ENCODE results near the gene BEND2. TPM values are rescaled to one million over a fixed set of nuclear protein-coding genes. Genes with fewer than 3 reads are reported as not detected.

Gene BEND2
- polyA plus RNA-seq, 1 of the 3 experiments (the other 2 are of a cell fraction): not detected

DNA sequence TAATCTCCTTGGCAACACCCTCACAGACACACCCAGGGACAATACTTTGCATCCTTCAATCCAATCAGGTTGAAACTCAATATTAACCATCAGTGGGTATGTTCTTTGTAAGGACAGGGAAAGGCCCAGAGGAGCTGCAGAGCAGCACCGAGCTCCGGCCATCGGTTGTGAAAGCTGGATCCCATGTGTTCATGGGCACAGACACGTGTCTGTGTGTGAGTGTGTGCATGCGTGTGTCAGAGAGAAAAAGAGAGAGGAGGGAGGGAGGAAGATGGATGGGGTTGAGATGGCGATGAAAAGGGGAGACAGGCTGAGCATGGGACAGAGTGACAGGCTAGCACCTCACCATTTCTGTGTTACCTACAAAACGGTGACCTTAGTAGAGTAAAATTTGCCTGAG lies 6.8 kb upstream of the BEND2 start (continued):
- TF ChIP-seq, protein P1, sequence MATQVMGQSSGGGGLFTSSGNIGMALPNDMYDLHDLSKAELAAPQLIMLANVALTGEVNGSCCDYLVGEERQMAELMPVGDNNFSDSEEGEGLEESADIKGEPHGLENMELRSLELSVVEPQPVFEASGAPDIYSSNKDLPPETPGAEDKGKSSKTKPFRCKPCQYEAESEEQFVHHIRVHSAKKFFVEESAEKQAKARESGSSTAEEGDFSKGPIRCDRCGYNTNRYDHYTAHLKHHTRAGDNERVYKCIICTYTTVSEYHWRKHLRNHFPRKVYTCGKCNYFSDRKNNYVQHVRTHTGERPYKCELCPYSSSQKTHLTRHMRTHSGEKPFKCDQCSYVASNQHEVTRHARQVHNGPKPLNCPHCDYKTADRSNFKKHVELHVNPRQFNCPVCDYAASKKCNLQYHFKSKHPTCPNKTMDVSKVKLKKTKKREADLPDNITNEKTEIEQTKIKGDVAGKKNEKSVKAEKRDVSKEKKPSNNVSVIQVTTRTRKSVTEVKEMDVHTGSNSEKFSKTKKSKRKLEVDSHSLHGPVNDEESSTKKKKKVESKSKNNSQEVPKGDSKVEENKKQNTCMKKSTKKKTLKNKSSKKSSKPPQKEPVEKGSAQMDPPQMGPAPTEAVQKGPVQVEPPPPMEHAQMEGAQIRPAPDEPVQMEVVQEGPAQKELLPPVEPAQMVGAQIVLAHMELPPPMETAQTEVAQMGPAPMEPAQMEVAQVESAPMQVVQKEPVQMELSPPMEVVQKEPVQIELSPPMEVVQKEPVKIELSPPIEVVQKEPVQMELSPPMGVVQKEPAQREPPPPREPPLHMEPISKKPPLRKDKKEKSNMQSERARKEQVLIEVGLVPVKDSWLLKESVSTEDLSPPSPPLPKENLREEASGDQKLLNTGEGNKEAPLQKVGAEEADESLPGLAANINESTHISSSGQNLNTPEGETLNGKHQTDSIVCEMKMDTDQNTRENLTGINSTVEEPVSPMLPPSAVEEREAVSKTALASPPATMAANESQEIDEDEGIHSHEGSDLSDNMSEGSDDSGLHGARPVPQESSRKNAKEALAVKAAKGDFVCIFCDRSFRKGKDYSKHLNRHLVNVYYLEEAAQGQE (IDR thresholded peaks at IDR 0.05; ENCODE audit: low read depth, low read length): no peak

- Histone ChIP-seq H3K4me3 (ENCODE audit: low read depth in 2 of 2, low read length in 1 of 2) (no peak overlapping the region), H3F3A (replicated peaks; ENCODE audit: insufficient read depth) (no peaks in the 10 kb centered on the region), H3K9me3 (no peaks in the 10 kb centered on the region), H2AFZ (ENCODE audit: low read depth) (no peak overlapping the region), H3K27ac (ENCODE audit: low read depth in 2 of 2, low read length in 1 of 2) (no peak overlapping the region), H3K27me3 (ENCODE audit: insufficient read depth) (no peaks in the 10 kb centered on the region), H3K4me2 (no peak overlapping the region), H4K20me1 (ENCODE audit: insufficient read depth) (no peaks in the 10 kb centered on the region), H3K9me2 (no peaks in the 10 kb centered on the region), H3K9ac (no peak overlapping the region), H3K79me2 (ENCODE audit: insufficient read depth) (no peaks in the 10 kb centered on the region), H3K4me1 (ENCODE audit: control insufficient read depth in 1 of 2, insufficient read depth in 2 of 2, low read depth in 1 of 2, low read length in 1 of 2) (no peaks in the 10 kb centered on the region), H3K36me3 (replicated peaks in 1 of 2; ENCODE audit: control insufficient read depth in 1 of 2, insufficient read depth in 2 of 2, low read length in 1 of 2) (no peaks in the 10 kb centered on the region)
- TF ChIP-seq MAX (IDR thresholded peaks at IDR 0.05; ENCODE audit: low read depth) (no peak), FOXJ3 (CRISPR knock-in tag; IDR thresholded peaks at IDR 0.05) (no peak), GATA2 (CRISPR knock-in tag; IDR thresholded peaks at IDR 0.05) (no peak), SMC3 (IDR thresholded peaks at IDR 0.05; ENCODE audit: low read depth, low read length) (peak; percentile 27; the same call in 1 of the 2 replicates), SIN3A (IDR thresholded peaks at IDR 0.05; ENCODE audit: borderline replicate concordance, low read depth, low read length) (no peak), PBX3 (IDR thresholded peaks at IDR 0.05) (no peak), RAD21 (IDR thresholded peaks at IDR 0.05; ENCODE audit: low read length) (peak; percentile 64), FOXM1 (IDR thresholded peaks at IDR 0.05; ENCODE audit: low read depth) (no peak)
- TF ChIP-seq, protein P2, sequence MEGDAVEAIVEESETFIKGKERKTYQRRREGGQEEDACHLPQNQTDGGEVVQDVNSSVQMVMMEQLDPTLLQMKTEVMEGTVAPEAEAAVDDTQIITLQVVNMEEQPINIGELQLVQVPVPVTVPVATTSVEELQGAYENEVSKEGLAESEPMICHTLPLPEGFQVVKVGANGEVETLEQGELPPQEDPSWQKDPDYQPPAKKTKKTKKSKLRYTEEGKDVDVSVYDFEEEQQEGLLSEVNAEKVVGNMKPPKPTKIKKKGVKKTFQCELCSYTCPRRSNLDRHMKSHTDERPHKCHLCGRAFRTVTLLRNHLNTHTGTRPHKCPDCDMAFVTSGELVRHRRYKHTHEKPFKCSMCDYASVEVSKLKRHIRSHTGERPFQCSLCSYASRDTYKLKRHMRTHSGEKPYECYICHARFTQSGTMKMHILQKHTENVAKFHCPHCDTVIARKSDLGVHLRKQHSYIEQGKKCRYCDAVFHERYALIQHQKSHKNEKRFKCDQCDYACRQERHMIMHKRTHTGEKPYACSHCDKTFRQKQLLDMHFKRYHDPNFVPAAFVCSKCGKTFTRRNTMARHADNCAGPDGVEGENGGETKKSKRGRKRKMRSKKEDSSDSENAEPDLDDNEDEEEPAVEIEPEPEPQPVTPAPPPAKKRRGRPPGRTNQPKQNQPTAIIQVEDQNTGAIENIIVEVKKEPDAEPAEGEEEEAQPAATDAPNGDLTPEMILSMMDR (IDR thresholded peaks at IDR 0.05): peak; percentile 47
- TF ChIP-seq, protein P3, sequence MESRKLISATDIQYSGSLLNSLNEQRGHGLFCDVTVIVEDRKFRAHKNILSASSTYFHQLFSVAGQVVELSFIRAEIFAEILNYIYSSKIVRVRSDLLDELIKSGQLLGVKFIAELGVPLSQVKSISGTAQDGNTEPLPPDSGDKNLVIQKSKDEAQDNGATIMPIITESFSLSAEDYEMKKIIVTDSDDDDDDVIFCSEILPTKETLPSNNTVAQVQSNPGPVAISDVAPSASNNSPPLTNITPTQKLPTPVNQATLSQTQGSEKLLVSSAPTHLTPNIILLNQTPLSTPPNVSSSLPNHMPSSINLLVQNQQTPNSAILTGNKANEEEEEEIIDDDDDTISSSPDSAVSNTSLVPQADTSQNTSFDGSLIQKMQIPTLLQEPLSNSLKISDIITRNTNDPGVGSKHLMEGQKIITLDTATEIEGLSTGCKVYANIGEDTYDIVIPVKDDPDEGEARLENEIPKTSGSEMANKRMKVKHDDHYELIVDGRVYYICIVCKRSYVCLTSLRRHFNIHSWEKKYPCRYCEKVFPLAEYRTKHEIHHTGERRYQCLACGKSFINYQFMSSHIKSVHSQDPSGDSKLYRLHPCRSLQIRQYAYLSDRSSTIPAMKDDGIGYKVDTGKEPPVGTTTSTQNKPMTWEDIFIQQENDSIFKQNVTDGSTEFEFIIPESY (IDR thresholded peaks at IDR 0.05; ENCODE audit: borderline replicate concordance, low read depth): no peak
- TF ChIP-seq, protein P4, sequence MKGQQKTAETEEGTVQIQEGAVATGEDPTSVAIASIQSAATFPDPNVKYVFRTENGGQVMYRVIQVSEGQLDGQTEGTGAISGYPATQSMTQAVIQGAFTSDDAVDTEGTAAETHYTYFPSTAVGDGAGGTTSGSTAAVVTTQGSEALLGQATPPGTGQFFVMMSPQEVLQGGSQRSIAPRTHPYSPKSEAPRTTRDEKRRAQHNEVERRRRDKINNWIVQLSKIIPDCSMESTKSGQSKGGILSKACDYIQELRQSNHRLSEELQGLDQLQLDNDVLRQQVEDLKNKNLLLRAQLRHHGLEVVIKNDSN (IDR thresholded peaks at IDR 0.05; ENCODE audit: borderline replicate concordance, low read depth): no peak
- ChIA-PET POLR2A (no interaction called here), CTCF (interaction anchor here (0.7 to 3.1 kb wide), 9 partner anchors 15 to 465 kb away, joined by 3 to 19 read pairs (median 4); no protein-coding TSS in a partner anchor)
- WGBS (ENCODE audit: low lambda C conversion rate): 2% methylated on average over 2 of the region's 2 CpGs
- no peak for DNase-seq
Measured at GRCh38 chrX:18210470-18210869, 10.2 kb downstream of the BEND2 start.

Data from SK-N-SH (cell line).